ENCODE measurements around the gene C12orf75.
A peak's percentile ranks its signal among the peaks of the same experiment; 100 is the strongest.
"Not testable (repeated sequence)": the region's sequence is repeated elsewhere in the genome, so short reads cannot be mapped to it uniquely, and the experiment has no call there.

C12orf75 gene

DNA sequence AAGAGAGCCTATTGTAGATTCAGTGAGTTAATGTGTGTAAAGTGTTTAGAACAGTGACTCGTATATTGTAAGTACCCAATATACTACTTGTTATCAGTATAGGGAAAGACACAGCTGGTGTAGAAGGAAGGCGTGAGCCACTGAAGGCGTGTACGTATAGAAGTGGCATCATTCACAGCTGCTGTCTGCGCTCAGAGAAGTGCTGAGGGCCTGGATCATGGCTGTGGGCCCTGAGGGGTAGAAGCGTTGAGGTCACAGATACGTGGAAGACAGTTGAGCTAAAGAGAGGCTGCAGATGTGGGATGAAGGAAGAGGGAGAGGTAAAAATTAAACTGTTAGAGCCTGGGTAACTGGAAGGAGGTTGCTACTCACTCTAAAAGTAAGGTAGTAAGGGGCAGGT lies 5.9 kb downstream of the C12orf75 start:
- DNase-seq (ENCODE audit: low spot score) = no peak

DNA sequence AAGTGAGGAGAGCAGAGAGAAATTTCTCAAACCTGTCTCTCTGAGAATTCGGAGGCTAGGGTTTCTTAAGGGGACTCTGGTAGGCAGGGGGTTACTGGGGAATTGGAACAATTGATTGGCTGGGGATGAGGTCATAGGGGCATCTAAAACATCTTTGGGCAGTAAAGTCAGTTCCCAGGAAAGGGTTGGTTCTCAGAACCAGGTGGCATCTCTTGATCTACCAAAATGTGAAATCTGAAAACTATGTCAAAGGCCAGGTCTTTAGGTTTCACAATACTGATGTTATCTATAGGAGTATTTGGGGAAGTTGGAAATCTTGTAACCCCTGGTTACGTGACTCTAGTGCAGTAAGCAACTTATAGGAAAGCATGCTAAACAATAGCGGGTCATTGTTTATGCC lies 6.9 kb downstream of the C12orf75 start:
- no peak for DNase-seq (ENCODE audit: low spot score)

DNA sequence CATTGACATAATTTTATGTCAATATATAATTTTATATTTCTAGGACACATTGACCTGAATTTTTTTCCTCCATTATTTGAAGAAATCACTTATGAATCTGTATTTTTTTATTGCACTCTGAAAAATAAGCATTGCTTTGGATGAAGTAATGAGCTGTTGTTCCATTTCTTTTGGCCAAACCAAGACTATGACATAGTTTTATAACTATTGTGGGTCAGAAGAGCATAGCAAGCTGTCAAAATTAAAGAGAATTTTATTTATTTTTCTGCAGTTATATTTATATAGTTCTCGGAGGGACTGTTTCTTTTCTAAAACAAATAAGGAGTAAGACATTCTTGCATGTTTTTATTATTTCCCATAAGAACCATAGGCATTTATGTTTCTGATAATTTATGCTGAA lies 8.5 kb downstream of the C12orf75 start:
- DNase-seq (ENCODE audit: low spot score) = no peak

DNA sequence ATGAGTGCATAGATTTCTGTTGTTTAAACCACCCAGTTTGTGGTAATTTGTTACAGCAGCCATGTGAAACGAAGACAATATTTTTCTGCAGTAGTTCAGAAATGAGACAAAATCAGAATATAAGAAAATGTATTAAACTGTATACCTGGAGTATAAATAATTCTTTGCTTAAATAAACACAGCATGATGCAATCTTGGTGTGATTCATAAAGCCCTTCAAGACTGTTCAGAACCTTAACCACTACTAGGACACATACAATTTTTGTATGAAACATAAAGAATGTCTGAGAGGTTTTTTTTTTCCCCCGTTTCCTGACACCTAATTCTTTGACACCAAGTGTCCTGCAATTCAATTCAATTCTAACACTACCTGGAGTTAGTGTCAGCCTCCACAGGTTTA lies 10.5 kb downstream of the C12orf75 start:
- no peak for DNase-seq (ENCODE audit: low spot score)

DNA sequence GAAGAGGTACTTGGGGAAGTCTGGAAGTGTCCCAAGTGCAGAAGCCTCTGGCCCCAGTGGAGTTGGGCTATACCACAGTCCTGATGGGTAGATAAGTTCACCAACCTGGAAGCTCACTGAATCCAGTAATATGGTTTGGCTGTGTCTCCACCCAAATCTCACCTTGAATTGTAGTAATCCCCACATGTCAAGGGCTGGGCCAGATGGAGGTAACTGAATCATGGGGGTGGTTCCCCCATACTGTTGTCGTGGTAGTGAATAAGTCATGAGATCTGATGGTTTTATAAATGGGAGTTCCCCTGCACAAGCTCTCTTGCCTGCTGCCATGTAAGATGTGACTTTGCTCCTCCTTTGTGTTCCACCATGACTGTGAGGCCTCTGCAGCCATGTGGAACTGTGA lies 11.1 kb downstream of the C12orf75 start:
- not testable (repeated sequence) for DNase-seq (ENCODE audit: low spot score)

DNA sequence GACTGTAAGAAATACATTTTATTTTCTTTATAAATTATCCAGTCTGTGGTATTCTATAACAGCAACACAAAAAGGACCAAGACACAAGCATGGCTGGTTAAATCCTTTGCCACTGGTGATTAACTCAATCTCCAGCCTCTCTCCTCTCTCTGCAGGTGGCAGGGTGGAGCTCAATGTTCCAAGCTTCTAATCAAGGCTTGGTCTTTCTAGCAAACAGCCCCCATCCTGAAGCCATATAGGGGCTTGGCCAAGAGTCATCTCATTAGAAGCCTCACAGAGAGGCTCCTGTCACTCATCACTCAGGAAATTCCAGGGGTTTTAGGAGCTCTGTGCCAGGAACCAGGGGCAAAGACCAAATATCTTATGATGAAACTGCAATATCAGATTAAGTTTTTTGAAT lies 12.0 kb downstream of the C12orf75 start:
- DNase-seq (ENCODE audit: low spot score) = no peak

DNA sequence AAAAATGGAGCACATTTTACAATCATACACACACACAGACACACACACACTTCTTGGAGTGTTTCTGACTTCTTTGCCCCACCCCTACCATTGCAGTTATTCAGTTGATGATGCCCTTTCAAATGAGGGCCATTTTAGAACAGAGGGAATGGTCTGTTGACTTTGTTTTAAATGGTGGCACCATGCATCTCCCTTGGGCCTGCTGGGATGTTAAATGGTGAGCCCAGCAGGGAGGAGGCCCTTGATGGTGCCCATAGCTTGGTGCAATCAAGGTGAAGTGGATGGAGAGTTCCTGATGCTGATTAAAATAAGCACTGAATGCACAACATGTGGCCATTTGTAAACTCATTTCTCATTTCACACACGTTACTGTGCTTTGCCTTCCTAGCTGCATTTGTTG lies 13.3 kb downstream of the C12orf75 start:
- DNase-seq (ENCODE audit: low spot score) = no peak

DNA sequence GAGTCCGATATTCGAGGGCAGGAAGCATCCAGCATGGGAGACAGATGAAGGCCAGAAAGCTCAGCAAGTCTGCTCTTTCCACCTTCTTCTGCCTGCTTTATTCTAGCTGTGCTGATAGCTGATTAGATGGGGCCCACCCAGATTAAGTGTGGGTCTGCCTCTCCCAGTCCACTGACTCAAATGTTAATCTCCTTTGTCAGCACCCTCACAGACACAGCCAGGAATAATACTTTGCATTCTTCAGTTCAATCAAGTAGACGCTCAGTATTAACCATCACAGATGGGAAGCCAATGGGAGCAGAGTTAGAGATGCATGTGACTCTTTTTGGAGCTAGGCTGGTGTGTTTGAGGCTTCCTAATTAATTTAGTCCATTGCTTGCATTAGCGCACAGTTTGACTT lies 17.0 kb downstream of the C12orf75 start:
- no peak for DNase-seq (ENCODE audit: low spot score)

DNA sequence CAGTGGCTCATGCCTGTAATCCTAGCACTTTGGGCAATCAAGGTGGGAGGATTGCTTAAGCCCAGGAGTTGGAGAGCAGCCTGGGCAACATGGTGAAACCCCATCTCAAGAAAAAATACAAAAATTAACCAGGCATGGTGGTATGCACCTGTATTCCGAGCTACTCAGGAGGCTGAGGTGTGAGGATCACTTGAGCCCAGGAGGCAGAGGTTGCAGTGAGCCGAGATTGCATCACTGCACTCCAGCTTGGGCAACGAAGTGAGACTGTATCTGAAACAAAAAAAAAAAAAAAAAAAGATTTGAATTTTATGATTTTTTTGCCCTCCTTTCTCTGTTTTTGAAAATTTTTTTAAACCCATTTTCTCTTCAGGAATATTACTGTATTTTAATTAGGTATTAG lies 17.7 kb downstream of the C12orf75 start:
- no peak for DNase-seq (ENCODE audit: low spot score)

DNA sequence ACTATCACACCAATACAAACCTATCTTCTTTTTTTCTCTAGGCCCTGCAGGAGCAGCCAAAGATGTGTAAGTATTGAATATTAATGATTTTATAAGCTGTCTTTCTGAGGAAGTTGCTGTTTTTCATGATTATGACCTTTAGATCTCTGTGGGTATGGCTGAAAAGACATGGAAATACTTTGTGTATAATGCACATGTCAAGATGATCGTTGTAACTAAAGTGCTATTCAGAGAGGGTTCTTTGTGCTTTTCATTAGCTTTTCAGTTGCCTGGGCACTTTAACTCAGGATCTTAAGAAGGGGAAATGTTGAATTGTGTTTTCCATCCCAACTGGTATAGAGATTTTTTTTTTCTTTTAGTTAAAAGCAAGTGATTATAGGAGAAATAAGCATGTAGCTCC lies 18.1 kb downstream of the C12orf75 start:
- no peak for DNase-seq (ENCODE audit: low spot score)

DNA sequence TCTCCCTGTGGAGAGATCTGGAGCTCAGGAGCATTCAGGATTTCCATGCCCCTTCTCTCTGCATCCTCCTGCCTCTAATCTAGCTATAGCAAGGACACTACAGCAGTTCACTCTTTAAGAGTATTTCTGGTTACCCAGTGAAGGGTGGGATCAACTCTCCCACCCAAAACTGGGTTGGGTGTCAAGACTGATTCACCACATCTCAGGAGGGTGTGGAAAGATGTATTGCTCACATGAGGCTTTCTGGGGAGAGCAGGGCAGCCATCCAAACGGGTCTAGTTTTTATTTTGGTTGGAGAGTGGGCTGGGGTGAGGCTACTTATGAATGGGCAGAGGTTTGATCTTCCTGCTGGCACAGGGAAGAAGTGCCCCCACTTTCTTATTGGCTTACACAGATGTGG lies 18.6 kb downstream of the C12orf75 start:
- DNase-seq (ENCODE audit: low spot score) = no peak

DNA sequence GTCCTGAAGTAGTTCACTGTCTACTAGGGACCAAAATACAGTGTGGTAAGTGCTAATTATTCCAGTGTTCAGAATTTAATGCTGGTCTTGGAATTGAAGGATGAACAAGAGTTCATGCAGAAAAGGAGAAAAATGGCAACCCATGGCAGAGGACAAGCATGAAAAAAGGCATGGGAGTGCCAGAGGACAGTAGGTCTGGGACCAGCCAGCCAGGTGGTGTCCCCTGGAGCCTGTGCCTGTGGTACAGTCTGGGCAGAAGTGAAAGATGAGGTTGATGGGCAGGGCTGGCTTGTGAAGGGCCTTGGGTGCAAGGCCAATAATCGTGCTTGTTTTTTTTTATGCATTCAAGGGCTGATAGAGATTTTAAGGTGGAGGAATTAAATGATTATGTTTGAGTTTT lies 21.0 kb downstream of the C12orf75 start:
- no peak for DNase-seq (ENCODE audit: low spot score)

DNA sequence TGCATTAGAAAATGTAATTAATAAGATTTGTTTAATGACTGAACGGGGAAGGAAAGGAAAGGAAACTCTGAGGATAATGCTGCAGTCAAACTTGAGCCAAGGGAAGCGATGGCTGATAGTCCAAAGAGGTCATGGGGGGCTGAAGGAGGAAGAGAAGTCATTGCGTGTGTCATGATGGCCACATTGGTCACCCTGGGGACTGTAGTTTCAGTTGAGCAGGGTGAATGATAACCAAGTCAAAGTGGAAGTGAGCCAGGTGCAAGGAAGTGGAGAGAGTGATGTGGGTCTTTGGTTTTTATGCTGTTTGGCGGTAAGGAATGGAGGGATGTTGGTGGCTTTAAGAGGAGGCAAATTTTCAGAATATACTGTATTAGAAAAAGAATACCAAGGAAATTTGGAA lies 21.6 kb downstream of the C12orf75 start:
- no peak for DNase-seq (ENCODE audit: low spot score)

DNA sequence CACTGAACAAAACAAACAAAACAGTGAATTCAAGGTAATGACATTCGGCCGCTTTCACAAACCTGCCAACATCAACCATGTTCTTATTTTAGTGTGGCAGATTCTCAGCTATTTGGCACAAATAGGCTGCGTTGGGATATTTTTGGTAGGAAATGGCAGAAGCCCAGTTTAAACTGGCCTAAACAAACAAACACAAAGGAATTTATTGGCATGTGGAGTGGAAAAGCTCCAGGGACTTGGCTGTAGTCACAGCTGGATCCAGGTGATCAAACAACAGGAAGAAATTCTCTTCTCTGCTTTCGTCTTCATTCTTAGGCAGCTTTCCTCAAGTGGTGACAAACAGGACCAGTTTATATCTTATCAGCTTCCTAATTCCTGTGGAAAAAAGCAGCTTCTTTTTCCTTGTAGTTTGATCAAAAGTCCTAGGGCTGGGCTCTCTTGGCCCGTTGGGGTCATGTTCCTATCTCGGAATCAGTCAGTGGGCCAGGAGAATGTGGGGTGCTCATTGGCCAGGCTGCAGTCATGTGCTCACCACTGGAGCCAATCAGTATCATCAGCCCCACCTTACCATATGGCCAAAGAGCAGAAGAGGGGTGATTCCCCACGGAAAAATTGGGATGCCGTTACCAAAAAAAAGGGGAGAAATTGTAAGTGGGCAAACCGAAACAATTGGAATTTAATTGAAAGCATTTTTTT lies 22.6 kb downstream of the C12orf75 start:
- peak; percentile 38 for DNase-seq (ENCODE audit: low spot score)

DNA sequence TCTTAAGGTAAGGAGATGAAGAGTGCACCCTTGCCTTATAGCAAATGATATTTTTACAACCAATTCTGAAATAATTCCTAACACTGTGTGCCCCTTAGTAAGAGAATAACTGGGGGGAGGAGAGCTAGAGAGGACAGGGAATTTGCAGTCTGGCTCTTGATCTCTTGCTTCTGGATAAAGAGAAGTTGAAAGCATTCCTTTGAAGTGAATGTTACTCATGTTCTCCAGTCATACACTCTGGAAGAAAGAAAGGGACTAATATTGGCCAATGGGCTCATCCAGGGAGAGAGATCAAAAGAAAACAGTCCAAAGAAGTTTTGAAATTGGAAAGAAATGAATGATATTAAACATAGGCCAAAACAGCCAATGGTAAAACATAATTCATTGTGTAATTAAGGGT lies 25.3 kb downstream of the C12orf75 start:
- DNase-seq (ENCODE audit: low spot score) = no peak

DNA sequence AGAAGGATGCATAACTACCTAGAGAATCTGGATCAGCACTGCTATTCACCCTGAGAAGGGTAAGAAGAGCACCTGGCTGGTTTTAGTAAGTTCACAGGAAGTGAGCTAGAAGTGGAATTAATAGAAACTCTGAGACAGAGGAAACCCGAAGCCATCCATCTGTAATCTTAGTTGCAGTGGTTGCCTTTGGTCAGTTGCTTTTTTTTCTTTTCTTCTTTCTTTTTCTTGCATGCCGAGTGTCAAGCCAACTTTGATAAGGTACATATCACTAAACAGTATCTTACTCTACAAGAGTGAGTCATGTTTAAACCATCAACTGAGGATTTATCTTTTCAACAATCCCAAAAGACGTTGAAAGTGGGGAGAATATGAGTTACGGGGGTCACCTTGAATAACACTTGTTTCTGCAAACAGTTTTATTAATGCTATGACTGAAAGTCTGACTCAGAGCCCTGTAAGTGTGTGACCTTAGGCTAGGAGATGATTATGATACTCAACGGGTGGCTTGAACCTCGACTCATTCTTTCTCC lies 26.7 kb downstream of the C12orf75 start:
- DNase-seq (ENCODE audit: low spot score) = no peak

DNA sequence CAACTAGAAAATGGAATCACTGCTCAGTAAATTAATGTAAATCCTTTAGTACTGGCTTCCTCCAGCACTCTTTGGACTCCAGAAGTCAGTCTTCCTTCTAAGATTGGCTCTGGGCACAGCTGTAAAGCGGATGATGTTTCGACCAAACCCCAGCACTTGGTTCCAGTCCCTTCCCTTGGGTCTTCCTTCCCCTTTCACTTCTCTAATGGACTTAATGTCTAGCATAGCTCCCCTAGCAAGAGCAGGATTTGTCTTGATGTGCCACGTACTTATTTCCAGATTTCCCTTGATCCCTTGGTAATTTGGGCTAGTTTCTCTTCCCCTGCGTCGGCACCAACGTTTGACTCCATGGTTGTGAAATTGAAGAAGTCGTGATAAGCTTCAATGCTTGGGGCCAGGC lies 28.3 kb downstream of the C12orf75 start:
- DNase-seq (ENCODE audit: low spot score) = no peak

DNA sequence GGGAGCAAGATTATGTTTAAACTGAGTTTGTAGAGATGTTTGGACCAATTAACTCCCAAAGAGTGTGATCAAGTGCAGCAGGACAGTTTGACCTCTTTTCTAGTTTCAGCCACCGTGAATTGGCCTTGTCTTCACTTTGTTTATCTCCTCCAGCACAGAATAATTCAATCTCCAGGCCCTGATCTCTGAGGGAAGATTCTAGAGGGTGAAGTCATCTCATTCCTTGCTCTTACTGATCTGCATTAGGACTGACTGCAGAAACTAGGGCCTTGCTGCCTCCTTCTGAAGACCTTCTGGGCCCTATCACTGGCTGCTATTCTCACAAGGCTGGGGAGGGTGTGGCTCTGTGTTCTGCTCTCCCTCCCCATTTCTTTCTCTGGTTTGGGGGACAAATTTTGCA lies 29.4 kb downstream of the C12orf75 start:
- no peak for DNase-seq (ENCODE audit: low spot score)

DNA sequence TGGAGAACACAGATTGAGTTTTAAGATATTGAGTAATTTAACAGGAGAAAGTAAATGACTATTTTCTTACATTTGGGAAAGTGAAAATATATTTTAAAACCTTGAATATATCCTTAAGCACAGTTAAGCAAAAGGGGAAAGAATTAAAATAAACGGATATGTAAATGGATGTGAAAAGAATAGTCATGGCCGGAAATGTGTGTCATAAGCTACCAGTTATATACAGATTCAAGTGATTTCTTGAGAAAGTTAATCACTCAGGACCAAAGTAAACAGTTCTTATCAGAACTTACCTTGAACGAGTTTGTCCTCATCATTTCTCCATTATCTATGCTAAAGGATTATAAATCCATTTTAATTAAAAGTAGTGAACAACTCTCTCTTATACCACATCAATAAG lies 33.4 kb downstream of the C12orf75 start:
- no peak for DNase-seq (ENCODE audit: low spot score)

DNA sequence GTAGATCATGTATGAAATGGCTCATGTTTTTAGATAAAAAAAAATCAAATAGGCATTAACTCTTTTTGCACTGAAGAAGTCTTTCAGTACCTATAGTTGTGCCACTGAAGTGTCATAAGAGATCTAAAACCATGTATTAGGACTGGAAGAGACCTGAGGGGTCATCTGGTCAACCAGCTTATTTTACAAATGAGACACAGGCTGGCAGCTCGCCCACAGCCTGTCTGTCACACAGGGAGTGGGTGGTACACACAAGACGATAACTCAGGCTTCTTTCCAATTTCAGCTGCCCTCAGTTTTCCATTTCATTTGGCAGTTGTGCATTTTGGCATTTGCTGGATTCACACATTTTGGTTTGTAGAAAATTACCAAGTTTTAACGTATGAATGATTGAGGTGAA lies 34.7 kb downstream of the C12orf75 start:
- no peak for DNase-seq (ENCODE audit: low spot score)

DNA sequence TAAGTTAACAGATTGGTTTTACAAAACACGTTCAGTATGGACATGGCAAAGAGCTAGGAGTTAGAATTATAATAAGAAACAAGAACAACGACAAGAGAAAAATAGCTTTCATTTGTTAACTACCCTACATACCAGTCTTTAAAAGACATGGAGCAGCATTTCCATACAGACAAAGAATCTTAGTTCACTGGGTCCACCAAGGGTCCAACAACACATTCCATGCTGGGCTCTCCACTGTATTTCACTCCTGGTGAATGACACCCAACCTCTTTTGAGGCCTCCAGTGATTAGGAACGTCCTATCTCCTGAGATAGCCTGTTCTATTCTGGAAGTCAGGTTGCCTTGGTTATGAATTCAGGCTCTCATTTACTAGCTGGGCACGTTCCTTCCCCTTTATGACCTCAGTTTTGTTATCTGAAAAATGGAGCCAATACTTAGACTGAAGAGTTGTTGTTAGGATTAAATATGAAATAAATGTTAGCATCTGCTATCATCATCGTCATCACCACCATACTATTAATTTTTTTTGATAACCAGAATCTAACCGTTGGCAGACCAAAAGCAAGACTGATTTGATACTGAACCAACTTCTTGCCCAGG lies 37.7 kb downstream of the C12orf75 start:
- DNase-seq (ENCODE audit: low spot score) = no peak

DNA sequence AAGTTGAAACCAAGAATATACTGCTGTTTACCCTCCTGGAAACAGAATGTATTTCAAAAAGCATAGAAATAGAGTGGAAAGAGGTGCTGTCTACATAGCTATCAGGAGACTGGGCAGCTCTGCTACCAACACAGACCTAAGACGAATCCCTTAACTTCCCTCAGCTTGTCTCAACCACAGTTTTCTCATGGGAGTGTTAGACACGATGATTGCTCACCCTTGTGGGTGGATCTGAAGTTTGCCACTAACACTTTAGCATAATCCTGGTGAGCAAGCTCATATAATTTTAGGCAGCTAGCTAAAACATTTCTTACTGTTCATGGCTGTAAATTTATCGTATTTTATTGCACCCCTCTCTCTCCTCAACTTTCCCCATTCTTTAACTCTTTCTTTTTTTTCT lies 38.5 kb downstream of the C12orf75 start:
- DNase-seq (ENCODE audit: low spot score) = no peak

DNA sequence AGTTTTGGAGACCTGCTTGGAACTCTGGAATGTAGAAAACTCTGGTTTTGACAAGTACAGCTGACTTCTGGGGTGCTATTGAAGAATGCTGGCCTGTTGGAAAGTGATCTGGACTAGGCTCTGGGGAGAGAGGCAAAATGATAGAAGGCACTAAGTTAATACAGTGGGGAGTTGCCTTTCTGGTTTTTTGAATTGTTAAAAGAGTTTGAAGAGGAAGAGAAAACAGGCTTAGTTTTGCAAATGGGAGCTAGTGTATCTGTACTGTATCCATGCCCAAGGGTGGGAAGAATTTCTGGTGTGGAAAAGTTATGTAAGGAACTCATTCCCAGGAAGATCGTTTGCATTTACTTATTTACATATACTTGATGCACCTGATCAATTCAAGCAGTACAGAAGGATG lies 43.8 kb downstream of the C12orf75 start:
- no peak for DNase-seq (ENCODE audit: low spot score)

DNA sequence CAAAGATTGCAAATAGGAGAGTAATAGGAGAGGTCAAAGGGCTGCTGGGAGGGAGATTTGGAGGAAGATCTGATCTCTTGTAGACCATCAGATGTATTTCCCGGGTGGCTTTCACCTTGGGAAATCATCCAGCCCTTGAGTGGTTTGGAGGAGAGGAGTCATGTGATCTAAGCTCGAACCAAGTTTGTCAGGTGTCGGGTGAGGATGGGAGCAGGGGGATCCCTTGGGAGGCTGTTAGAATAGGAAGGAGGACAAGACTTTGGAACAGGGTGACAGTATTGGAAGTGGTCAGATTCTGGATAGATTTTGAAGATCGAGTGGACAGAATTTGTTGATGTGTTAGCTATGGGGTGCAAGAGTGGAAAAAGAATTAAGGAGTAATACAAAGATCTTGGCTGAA lies 46.6 kb downstream of the C12orf75 start:
- no peak for DNase-seq (ENCODE audit: low spot score)
